K562 (cell line): ENCODE results near the gene MAPK8IP1. TPM values are rescaled to one million over a fixed set of nuclear protein-coding genes. Genes with fewer than 3 reads are reported as not detected.

Experiments
- ATAC-seq: fragments of 200-7000 bp; cut with Tn5 transposase; 3 replicates; pipeline ENCODE4 v1.9.1; 2020; ENCODE audit warnings: moderate library complexity
- BruUV-seq: library from RNA; stranded (reverse); fragments of 400-500 nt; replicated peaks from 2 replicates; lab custom pipeline; 2021; lab: Mats Ljungman, UMichigan
- CTCF ChIA-PET: fragments of 300-600 bp; formaldehyde crosslinking; extraction: SDS; loops from one replicate; lab custom pipeline; 2021; ENCODE audit warnings: low intra/inter-chr PET ratio; lab: Yijun Ruan, JAX
- POLR2A ChIA-PET: fragments of 300-600, 350-650 bp; sonication (Branson Sonifier 250); formaldehyde crosslinking; extraction: SDS; loops from one replicate; lab custom pipeline; 2021; ENCODE audit warnings: antibody characterized with exemption, inconsistent platforms; lab: Yijun Ruan, JAX
- DNase-seq, 4 experiments: peaks; one replicate each; pipeline versions ENCODE4 v3.0.0 to v3.0.0-alpha.2; 2011 to 2018; ENCODE audit warnings: low spot score in 3 of 4, mixed read lengths in 3 of 4; ENCODE audit errors: extremely low read depth in 1 of 4
- FAIRE-seq: peaks from 2 replicates; lab custom pipeline; 2011; peaks lifted over from hg19 to GRCh38; lab: Jason Lieb, UNC
- H2AFZ ChIP-seq: 2 replicates; pipeline ENCODE4 v1.6.0; 2011; ENCODE audit warnings: low read depth, low read length, control low read depth, inconsistent platforms
- H3K27ac ChIP-seq: fragments of 200-600 bp; 3 replicates; pipeline ENCODE4 v1.8.0; 2011; ENCODE audit warnings: low read depth, mild to moderate bottlenecking, control low read depth, inconsistent platforms, low read length, moderate library complexity, mixed read lengths; ENCODE audit errors: extremely low read depth
- H3K27me3 ChIP-seq, 2 experiments: fragments of 300-600 bp in 1 of 2; 2 replicates in 1 of 2; 3 replicates in 1 of 2; pipeline versions ENCODE4 v1.6.0 to v1.8.0; 2011; ENCODE audit warnings: inconsistent platforms in 2 of 2, low read length in 2 of 2, mild to moderate bottlenecking in 1 of 2, mixed read lengths in 1 of 2, moderate library complexity in 1 of 2; ENCODE audit not compliant: control insufficient read depth in 2 of 2, insufficient read depth in 2 of 2
- H3K36me3 ChIP-seq: fragments of 300-600 bp; 3 replicates; pipeline ENCODE4 v1.8.0; 2011; ENCODE audit warnings: mild to moderate bottlenecking, low read length, inconsistent platforms; ENCODE audit not compliant: control insufficient read depth, insufficient read depth
- H3K4me1 ChIP-seq, 2 experiments: fragments of 200-600 bp in 1 of 2; replicated peaks in 1 of 2; 2 replicates in 1 of 2; 3 replicates in 1 of 2; pipeline versions ENCODE4 v1.5.1 to v1.8.0; 2011; ENCODE audit warnings: inconsistent platforms in 2 of 2, low read length in 2 of 2, mild to moderate bottlenecking in 1 of 2, mixed read lengths in 1 of 2, moderate library complexity in 1 of 2; ENCODE audit not compliant: control insufficient read depth in 2 of 2, insufficient read depth in 2 of 2
- H3K4me2 ChIP-seq: 2 replicates; pipeline ENCODE4 v1.6.1; 2011; ENCODE audit warnings: low read length, control low read depth, inconsistent platforms, mixed read lengths; ENCODE audit not compliant: insufficient read depth
- H3K4me3 ChIP-seq: fragments of 200-600 bp; sonication (generic), shearing (Covaris generic); 2 replicates; pipeline ENCODE4 v1.5.1; 2016; ENCODE audit warnings: control low read depth, inconsistent platforms
- H3K79me2 ChIP-seq: fragments of 200-600 bp; 3 replicates; pipeline ENCODE4 v1.8.0; 2011; ENCODE audit warnings: low read length, inconsistent platforms; ENCODE audit not compliant: control insufficient read depth, insufficient read depth
- H3K9ac ChIP-seq, 2 experiments: 2 replicates each; pipeline versions ENCODE4 v1.6.0 to v1.6.1; 2011; ENCODE audit warnings: low read depth in 2 of 2, low read length in 2 of 2, control low read depth in 1 of 2, inconsistent platforms in 1 of 2, mild to moderate bottlenecking in 1 of 2, mixed read lengths in 1 of 2; ENCODE audit not compliant: insufficient read depth in 1 of 2
- H3K9me1 ChIP-seq: one replicate; pipeline ENCODE4 v1.6.0; 2011; ENCODE audit warnings: inconsistent platforms, mild to moderate bottlenecking, low read length, moderate library complexity; ENCODE audit not compliant: control insufficient read depth, insufficient read depth
- H3K9me3 ChIP-seq: replicated peaks from 2 replicates; pipeline ENCODE4 v1.5.1; 2011; ENCODE audit warnings: low read depth, low read length, inconsistent platforms; ENCODE audit not compliant: control insufficient read depth, insufficient read depth
- H4K20me1 ChIP-seq: replicated peaks from 2 replicates; pipeline ENCODE4 v1.6.1; 2011; ENCODE audit warnings: low read length, inconsistent platforms, mixed read lengths; ENCODE audit not compliant: control insufficient read depth, insufficient read depth
- ARID1B ChIP-seq: fragments of 450-650 bp; IDR thresholded peaks from 2 replicates; pipeline ENCODE4 v1.6.1; 2016; ENCODE audit warnings: antibody characterized with exemption, mild to moderate bottlenecking, inconsistent platforms
- CXXC5 ChIP-seq: fragments of 250-450 bp; sonication (Bioruptor Pico); IDR thresholded peaks from 2 replicates; pipeline ENCODE4 v1.8.0; 2022; ENCODE audit warnings: inconsistent platforms, mild to moderate bottlenecking, moderate library complexity
- JUN ChIP-seq, 2 experiments: sonication (generic) in 1 of 2; formaldehyde crosslinking in 1 of 2; IDR thresholded peaks; 2 replicates each; pipeline versions ENCODE4 v1.6.1 to v1.8.0; 2012 to 2022; ENCODE audit warnings: borderline replicate concordance in 2 of 2, mild to moderate bottlenecking in 2 of 2, improper control_type of control experiment in 1 of 2, low read depth in 1 of 2, low read length in 1 of 2, missing genetic modification reagents in 1 of 2
- L3MBTL2 ChIP-seq: fragments of 450-650 bp; IDR thresholded peaks from 2 replicates; pipeline ENCODE4 v1.6.1; 2016; ENCODE audit warnings: mild to moderate bottlenecking, moderate library complexity
- PCBP1 ChIP-seq: fragments of 200-400 bp; formaldehyde crosslinking; IDR thresholded peaks from 2 replicates; pipeline ENCODE4 v1.6.1; 2018; ENCODE audit warnings: mild to moderate bottlenecking, low read depth, low read length; ENCODE audit not compliant: poor library complexity, severe bottlenecking
- PHF8 ChIP-seq: fragments of 200-600 bp; sonication (generic); IDR thresholded peaks from 2 replicates; pipeline ENCODE4 v1.6.1; 2012; ENCODE audit warnings: mixed run types, mild to moderate bottlenecking, inconsistent platforms, low read length, moderate library complexity, borderline replicate concordance
- POLR2H ChIP-seq: IDR thresholded peaks from 2 replicates; pipeline ENCODE4 v1.6.1; 2016; ENCODE audit warnings: missing genetic modification characterization, low read depth, mild to moderate bottlenecking, control low read depth, missing compliant biosample characterization, moderate library complexity
- ZEB2 ChIP-seq: fragments of 450-650 bp; IDR thresholded peaks from 2 replicates; pipeline ENCODE4 v1.6.1; 2016
- WGBS: fragments of 100-300 bp; shearing (Covaris generic); methylation state at CpG from one replicate; pipeline ENCODE4 v1.1.6; 2016; ENCODE audit warnings: low coverage, mixed read lengths; ENCODE audit not compliant: insufficient coverage; ENCODE audit errors: missing lambda C conversion rate; 5-methylcytosine and 5-hydroxymethylcytosine counted together
- in situ Hi-C: fragments of 300-500 bp; cut with MboI; formaldehyde crosslinking; loops from 4 replicates; pipeline ENCODE4 v1.15.0; 2018; ENCODE audit warnings: inconsistent platforms, mixed read lengths
- intact Hi-C: fragments of 100-400 bp; cut with micrococcal nuclease; formaldehyde crosslinking; loops from 2 replicates; pipeline ENCODE4 v1.14.2; 2022
- polyA plus RNA-seq, 8 experiments: library from polyadenylated mRNA; depleted of rRNA in 4 of 8; stranded (reverse) in 5 of 8; unstranded in 3 of 8; fragments of >200 nt; fragmentation: Nextera tagmentation in 2 of 8; fragmentation: Illumina TruSeq in 1 of 8; extraction: Ambion mirVana in 2 of 8; extraction: Trizol in 1 of 8; gene quantifications; 2 replicates each; pipeline versions ENCODE4 v1.2.1 to v1.2.3, GENCODE V29; 2011 to 2014; ENCODE audit warnings: inconsistent platforms in 1 of 8, missing spikeins in 1 of 8
- total RNA-seq, 7 experiments: library from RNA; depleted of rRNA in 6 of 7; stranded (reverse); fragments of >200 nt in 6 of 7; fragmentation: Illumina TruSeq in 2 of 7; extraction: Trizol in 2 of 7; gene quantifications; 2 replicates each; pipeline versions ENCODE4 v1.2.1 to v1.2.3, GENCODE V29; 2011 to 2021; ENCODE audit warnings: low replicate concordance in 1 of 7

The MAPK8IP1 gene
- total and polyA plus RNA-seq, 9 of the 15 experiments (the other 6 are each of a cell fraction or from before 2014, with no cell fraction given): 0.13 to 6.9 (median 2.5) TPM

DNA sequence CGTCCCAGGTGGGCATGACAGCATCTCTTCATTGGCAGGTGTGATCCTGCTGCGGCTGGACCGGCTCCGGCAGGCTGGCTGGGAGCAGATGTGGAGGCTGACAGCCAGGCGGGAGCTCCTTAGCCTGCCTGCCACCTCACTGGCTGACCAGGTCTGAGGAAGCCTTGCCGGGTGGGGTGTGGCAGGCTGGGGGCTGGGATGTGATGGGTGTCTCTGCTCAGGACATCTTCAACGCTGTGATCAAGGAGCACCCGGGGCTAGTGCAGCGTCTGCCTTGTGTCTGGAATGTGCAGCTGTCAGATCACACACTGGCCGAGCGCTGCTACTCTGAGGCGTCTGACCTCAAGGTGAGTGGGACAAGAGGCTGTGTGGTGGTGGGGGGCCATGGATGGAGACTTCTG, 40.5 kb downstream of the MAPK8IP1 start:
- Histone ChIP-seq H3K9ac (no peak overlapping the region), H3K9me1 (no peaks in the 10 kb centered on the region), H3K36me3 (peaks cover 9% of the 10 kb centered on the region; the same call in 1 of the 3 replicates), H3K4me2 (no peak overlapping the region), H3K79me2 (peaks cover 4% of the 10 kb centered on the region; the same call in 2 of the 3 replicates), H3K27me3 (no peaks in the 10 kb centered on the region), H4K20me1 (no peaks in the 10 kb centered on the region; the same call in none of the 2 replicates), H3K27ac (no peak overlapping the region), H3K9me3 (no peaks in the 10 kb centered on the region), H3K4me3 (no peak overlapping the region), H2AFZ (no peak overlapping the region), H3K4me1 (peaks cover 10 to 68% of the 10 kb centered on the region in 2 experiments; a peak in 4 of 5 replicates)
- no TSS peak for BruUV-seq
- no peak for ATAC-seq
- TF ChIP-seq CXXC5 (CRISPR knock-in tag): no peak
- no peak for TF ChIP-seq PCBP1
- no peak for TF ChIP-seq ARID1B
- TF ChIP-seq PHF8: no peak
- TF ChIP-seq ZEB2: no peak
- TF ChIP-seq POLR2H (tag): no peak
- TF ChIP-seq L3MBTL2: no peak
- TF ChIP-seq JUN (IDR thresholded peaks at IDR 0.05; ENCODE audit: borderline replicate concordance, low read depth, low read length): no peak
- no peak for TF ChIP-seq JUN (CRISPR knock-in tag; IDR thresholded peaks at IDR 0.05; ENCODE audit: borderline replicate concordance)
- 47% methylated on average over 10 of the region's 12 CpGs for WGBS
- FAIRE-seq: no peak
- CTCF ChIA-PET: no interaction called here
- in situ Hi-C loops (no loop called here), intact Hi-C loops (no loop called here)
- no peak for DNase-seq
- POLR2A ChIA-PET: interaction anchor here (0.7 to 1.8 kb wide), 5 partner anchors 8 to 317 kb away, joined by 3 to 6 read pairs (median 4); no protein-coding TSS in a partner anchor
